Measurements from ENCODE around the gene CFAP97D2. TPM values are rescaled to one million over a fixed set of nuclear protein-coding genes. Genes with fewer than 3 reads are reported as not detected.
A peak's percentile ranks its signal among the peaks of the same experiment; 100 is the strongest.
"Not testable (repeated sequence)": the region's sequence is repeated elsewhere in the genome, so short reads cannot be mapped to it uniquely, and the experiment has no call there.

Gene CFAP97D2
- total RNA-seq, 5 donors from 2014 or later (not counting 1 experiment from before 2014, with no cell fraction given): 0.92 to 4.5 (median 2.6) TPM

DNA sequence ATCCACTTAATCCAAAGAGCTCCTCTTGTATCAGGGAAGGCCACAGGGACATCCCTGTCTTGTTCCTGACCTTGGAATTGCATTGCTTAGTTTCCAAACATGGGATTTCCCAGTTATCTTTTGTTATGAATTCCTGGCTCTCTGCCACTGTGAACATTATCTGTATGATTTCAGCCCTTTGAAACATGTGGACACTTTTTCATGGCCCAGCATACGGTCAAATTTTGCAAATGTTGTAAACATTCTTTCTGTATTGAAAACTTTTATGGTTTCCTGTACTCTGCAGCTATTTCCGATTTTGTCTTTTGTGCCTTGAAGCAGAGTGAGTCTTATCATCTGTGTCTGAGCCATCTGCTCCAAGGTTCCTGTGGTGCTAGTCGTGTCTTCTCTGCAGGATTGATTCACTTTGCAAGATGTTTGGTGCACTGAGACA lies 4.5 kb upstream of the CFAP97D2 start:
- Histone ChIP-seq H3K36me3 (ENCODE audit: control insufficient read depth in 2 of 2, extremely low read depth in 1 of 2, insufficient read depth in 1 of 2, low read length in 1 of 2) (no peaks in the 10 kb centered on the region), H3K4me1 (ENCODE audit: control insufficient read depth in 1 of 2, extremely low read depth in 1 of 2, insufficient read depth in 2 of 2, low read length in 2 of 2) (peaks cover 0 to 43% of the 10 kb centered on the region in 2 experiments), H3K27me3 (replicated peaks in 1 of 2; ENCODE audit: control insufficient read depth in 2 of 2, extremely low read depth in 1 of 2, insufficient read depth in 2 of 2, low read length in 1 of 2) (peaks cover 0 to 4% of the 10 kb centered on the region in 2 experiments), H3K27ac (ENCODE audit: low read length) (no peak overlapping the region), H3K4me3 (ENCODE audit: control insufficient read depth in 1 of 2, extremely low read depth in 1 of 2, low read length in 1 of 2) (no peak overlapping the region), H3K9me3 (no peaks in the 10 kb centered on the region)
- POLR2A ChIA-PET: no interaction called here
- H3K4me1 Mint-ChIP-seq: peaks cover 25 to 52% (median 36%) of the 10 kb centered on the region in 3 donors
- no peak for DNase-seq
- H3K9me3 Mint-ChIP-seq: peaks cover 0 to 21% (median 9%) of the 10 kb centered on the region in 3 donors
- ATAC-seq (replicated peaks in 1 of 4): peak in 3 of 4 experiments; percentile 47 to 53 (median 52)
- H3K4me3 Mint-ChIP-seq: peak overlapping the region in 1 of 3 donors; percentile 25
- 58% methylated on average over 3 of the region's 3 CpGs for WGBS (ENCODE audit: insufficient coverage)
- H3K27ac Mint-ChIP-seq: peak overlapping the region; percentile 75 to 77
- CTCF ChIA-PET: no interaction called here
- H3K27me3 Mint-ChIP-seq: peaks cover 0 to 4% of the 10 kb centered on the region in 2 donors
- H3K36me3 Mint-ChIP-seq: peaks cover 2% of the 10 kb centered on the region

DNA sequence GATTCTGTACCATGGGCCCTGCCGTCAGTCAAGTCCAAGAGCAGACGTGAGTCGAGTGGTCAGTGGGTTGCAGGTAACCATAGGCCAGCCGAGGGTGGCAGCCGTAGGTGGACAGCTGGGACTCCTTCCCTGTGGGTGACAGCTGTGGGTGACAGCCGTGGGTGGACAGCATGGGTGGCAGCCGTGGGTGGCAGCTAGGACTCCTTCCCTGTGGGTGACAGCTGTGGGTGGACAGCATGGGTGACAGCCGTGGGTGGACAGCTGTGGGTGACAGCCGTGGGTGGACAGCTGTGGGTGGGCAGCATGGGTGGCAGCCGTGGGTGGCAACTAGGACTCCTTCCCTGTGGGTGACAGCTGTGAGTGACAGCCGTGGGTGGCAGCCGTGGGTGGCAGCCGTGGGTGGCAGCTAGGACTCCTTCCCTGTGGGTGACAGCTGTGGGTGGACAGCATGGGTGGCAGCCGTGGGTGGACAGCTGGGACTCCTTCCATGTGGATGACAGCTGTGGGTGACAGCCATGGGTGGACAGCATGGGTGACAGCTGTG lies 2.6 kb upstream of the CFAP97D2 start:
- H3K36me3 ChIP-seq (ENCODE audit: control insufficient read depth in 2 of 2, extremely low read depth in 1 of 2, insufficient read depth in 1 of 2, low read length in 1 of 2); H3K27me3 ChIP-seq (replicated peaks in 1 of 2; ENCODE audit: control insufficient read depth in 2 of 2, extremely low read depth in 1 of 2, insufficient read depth in 2 of 2, low read length in 1 of 2); H3K27me3 Mint-ChIP-seq; DNase-seq; H3K36me3 Mint-ChIP-seq; ATAC-seq (replicated peaks in 1 of 4); H3K9me3 ChIP-seq; H3K4me3 Mint-ChIP-seq; H3K4me3 ChIP-seq (ENCODE audit: control insufficient read depth in 1 of 2, extremely low read depth in 1 of 2, low read length in 1 of 2); H3K27ac ChIP-seq (ENCODE audit: low read length): not testable (repeated sequence)
- POLR2A ChIA-PET: interaction anchor here in 1 of 2 donors (1.2 kb wide), 1 partner anchor 14 kb away, joined by 4 read pairs; no protein-coding TSS in a partner anchor
- CTCF ChIA-PET: interaction anchor here in 1 of 2 donors (0.6 kb wide), 1 partner anchor 115 kb away, joined by 5 read pairs; no protein-coding TSS in a partner anchor
- Mint-ChIP-seq H3K4me1 (peaks cover 38 to 67% (median 51%) of the 10 kb centered on the region in 3 donors), H3K27ac (peak overlapping the region in 1 of 2 donors; percentile 34), H3K9me3 (peaks cover 0 to 21% (median 9%) of the 10 kb centered on the region in 3 donors)
- WGBS (ENCODE audit: insufficient coverage): 60% methylated on average over 13 of the region's 14 CpGs
- peaks cover 0 to 50% of the 10 kb centered on the region in 2 experiments for H3K4me1 ChIP-seq (ENCODE audit: control insufficient read depth in 1 of 2, extremely low read depth in 1 of 2, insufficient read depth in 2 of 2, low read length in 2 of 2)

GRCh38 chr13:114177245-114178010 lies 1.6 kb upstream of the CFAP97D2 start:
- DNase-seq: no peak
- CTCF ChIA-PET: no interaction called here
- Mint-ChIP-seq H3K27ac (peak overlapping the region in 1 of 2 donors; percentile 55), H3K9me3 (peaks cover 0 to 15% (median 7%) of the 10 kb centered on the region in 3 donors), H3K27me3 (peaks cover 0 to 8% of the 10 kb centered on the region in 2 donors), H3K4me3 (no peak overlapping the region), H3K4me1 (peaks cover 38 to 67% (median 51%) of the 10 kb centered on the region in 3 donors), H3K36me3 (peaks cover 2% of the 10 kb centered on the region)
- Histone ChIP-seq H3K27me3 (replicated peaks in 1 of 2; ENCODE audit: control insufficient read depth in 2 of 2, extremely low read depth in 1 of 2, insufficient read depth in 2 of 2, low read length in 1 of 2) (peaks cover 0 to 6% of the 10 kb centered on the region in 2 experiments), H3K27ac (ENCODE audit: low read length) (no peak overlapping the region), H3K9me3 (no peaks in the 10 kb centered on the region), H3K4me3 (ENCODE audit: control insufficient read depth in 1 of 2, extremely low read depth in 1 of 2, low read length in 1 of 2) (no peak overlapping the region), H3K36me3 (ENCODE audit: control insufficient read depth in 2 of 2, extremely low read depth in 1 of 2, insufficient read depth in 1 of 2, low read length in 1 of 2) (no peaks in the 10 kb centered on the region), H3K4me1 (ENCODE audit: control insufficient read depth in 1 of 2, extremely low read depth in 1 of 2, insufficient read depth in 2 of 2, low read length in 2 of 2) (peaks cover 0 to 50% of the 10 kb centered on the region in 2 experiments)
- whole genome bisulfite sequencing (ENCODE audit: insufficient coverage): 44% methylated on average over 11 of the region's 12 CpGs
- POLR2A ChIA-PET: interaction anchor here in 1 of 2 donors (0.7 kb wide), 1 partner anchor 91 kb away, joined by 5 read pairs; no protein-coding TSS in a partner anchor
- ATAC-seq (replicated peaks in 1 of 4): no peak

- DNase-seq (no peak), ATAC-seq (replicated peaks in 1 of 4) (no peak)
- Histone ChIP-seq H3K27ac (ENCODE audit: low read length) (no peak overlapping the region), H3K4me3 (ENCODE audit: control insufficient read depth in 1 of 2, extremely low read depth in 1 of 2, low read length in 1 of 2) (no peak overlapping the region), H3K36me3 (ENCODE audit: control insufficient read depth in 2 of 2, extremely low read depth in 1 of 2, insufficient read depth in 1 of 2, low read length in 1 of 2) (no peaks in the 10 kb centered on the region), H3K4me1 (ENCODE audit: control insufficient read depth in 1 of 2, extremely low read depth in 1 of 2, insufficient read depth in 2 of 2, low read length in 2 of 2) (peaks cover 0 to 5% of the 10 kb centered on the region in 2 experiments), H3K27me3 (replicated peaks in 1 of 2; ENCODE audit: control insufficient read depth in 2 of 2, extremely low read depth in 1 of 2, insufficient read depth in 2 of 2, low read length in 1 of 2) (peaks cover 0 to 2% of the 10 kb centered on the region in 2 experiments), H3K9me3 (peaks cover 3% of the 10 kb centered on the region)
- ChIA-PET CTCF (no interaction called here), POLR2A (no interaction called here)
- 94% methylated on average over 15 of the region's 15 CpGs for WGBS (ENCODE audit: insufficient coverage)
- Mint-ChIP-seq H3K4me1 (peaks cover 16 to 32% (median 20%) of the 10 kb centered on the region in 3 donors), H3K4me3 (no peak overlapping the region), H3K27me3 (peaks cover 0 to 5% of the 10 kb centered on the region in 2 donors), H3K9me3 (peaks cover 2 to 11% (median 5%) of the 10 kb centered on the region in 3 donors), H3K36me3 (peaks cover 4% of the 10 kb centered on the region), H3K27ac (no peak overlapping the region)
Observed at GRCh38 chr13:114185182-114185971, 6.3 kb downstream of the CFAP97D2 start.

DNA sequence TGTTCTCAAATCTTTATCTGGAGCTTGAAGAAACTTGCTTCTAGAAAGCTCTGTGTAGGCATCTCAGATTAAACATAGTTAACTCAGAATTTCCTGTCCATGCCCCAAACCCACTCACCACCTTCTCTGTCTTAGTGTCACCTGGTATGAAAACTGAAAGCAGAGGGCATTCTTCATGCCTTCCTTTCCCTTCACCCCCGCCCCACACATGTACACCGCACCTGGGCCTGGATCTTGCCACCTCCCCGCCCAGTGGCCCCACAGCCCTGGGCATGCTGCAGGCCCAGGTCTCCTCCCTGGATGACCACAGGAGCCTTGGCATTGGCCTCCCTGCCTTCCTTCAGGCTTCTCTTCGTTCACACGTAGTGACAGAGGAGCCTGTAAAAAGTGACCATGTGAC lies 15.8 kb downstream of the CFAP97D2 start:
- ChIA-PET POLR2A (no interaction called here), CTCF (no interaction called here)
- no peaks in the 10 kb centered on the region for H3K36me3 ChIP-seq (ENCODE audit: control insufficient read depth in 2 of 2, extremely low read depth in 1 of 2, insufficient read depth in 1 of 2, low read length in 1 of 2)
- peaks cover 3% of the 10 kb centered on the region for H3K9me3 ChIP-seq
- Mint-ChIP-seq H3K4me3 (no peak overlapping the region), H3K4me1 (peaks cover 19 to 24% (median 22%) of the 10 kb centered on the region in 3 donors), H3K9me3 (peaks cover 2 to 9% (median 5%) of the 10 kb centered on the region in 3 donors), H3K27me3 (no peaks in the 10 kb centered on the region), H3K27ac (peak overlapping the region; percentile 64 to 71), H3K36me3 (no peaks in the 10 kb centered on the region)
- WGBS (ENCODE audit: insufficient coverage): 61% methylated on average over 5 of the region's 5 CpGs
- peak; percentile 65 to 81 (median 66) for ATAC-seq (replicated peaks in 1 of 4)
- no peak overlapping the region for H3K27ac ChIP-seq (ENCODE audit: low read length)
- peak in 2 of 35 experiments; percentile 15 to 40 for DNase-seq
- no peak overlapping the region for H3K4me3 ChIP-seq (ENCODE audit: control insufficient read depth in 1 of 2, extremely low read depth in 1 of 2, low read length in 1 of 2)
- H3K27me3 ChIP-seq (replicated peaks in 1 of 2; ENCODE audit: control insufficient read depth in 2 of 2, extremely low read depth in 1 of 2, insufficient read depth in 2 of 2, low read length in 1 of 2): no peaks in the 10 kb centered on the region
- H3K4me1 ChIP-seq (ENCODE audit: control insufficient read depth in 1 of 2, extremely low read depth in 1 of 2, insufficient read depth in 2 of 2, low read length in 2 of 2): peaks cover 0 to 12% of the 10 kb centered on the region in 2 experiments

- DNase-seq (no peak), ATAC-seq (replicated peaks in 1 of 4) (no peak)
- no peak overlapping the region for H3K4me3 Mint-ChIP-seq
- H3K9me3 Mint-ChIP-seq: peaks cover 0 to 3% (median 0%) of the 10 kb centered on the region in 3 donors
- POLR2A ChIA-PET: interaction anchor here in 1 of 2 donors (1.3 kb wide), 1 partner anchor 10 kb away, joined by 3 read pairs; no protein-coding TSS in a partner anchor
- peaks cover 0 to 7% of the 10 kb centered on the region in 2 experiments for H3K27me3 ChIP-seq (replicated peaks in 1 of 2; ENCODE audit: control insufficient read depth in 2 of 2, extremely low read depth in 1 of 2, insufficient read depth in 2 of 2, low read length in 1 of 2)
- peak overlapping the region in 1 of 2 donors; percentile 8 for H3K27ac Mint-ChIP-seq
- 88% methylated on average over 5 of the region's 5 CpGs for WGBS (ENCODE audit: insufficient coverage)
- H3K27ac ChIP-seq (ENCODE audit: low read length): no peak overlapping the region
- CTCF ChIA-PET: no interaction called here
- H3K4me1 ChIP-seq (ENCODE audit: control insufficient read depth in 1 of 2, extremely low read depth in 1 of 2, insufficient read depth in 2 of 2, low read length in 2 of 2): peaks cover 0 to 16% of the 10 kb centered on the region in 2 experiments
- H3K4me3 ChIP-seq (ENCODE audit: control insufficient read depth in 1 of 2, extremely low read depth in 1 of 2, low read length in 1 of 2): no peak overlapping the region
- no peaks in the 10 kb centered on the region for H3K27me3 Mint-ChIP-seq
- H3K9me3 ChIP-seq: no peaks in the 10 kb centered on the region
- peaks cover 0 to 3% of the 10 kb centered on the region in 2 donors for H3K36me3 ChIP-seq (ENCODE audit: control insufficient read depth in 2 of 2, extremely low read depth in 1 of 2, insufficient read depth in 1 of 2, low read length in 1 of 2)
- no peaks in the 10 kb centered on the region for H3K36me3 Mint-ChIP-seq
- peaks cover 21 to 26% (median 22%) of the 10 kb centered on the region in 3 donors for H3K4me1 Mint-ChIP-seq
Observed at GRCh38 chr13:114196629-114197028, 17.6 kb downstream of the CFAP97D2 start.

All from T-cell (primary cell).